Right renal cortex interstitium (tissue), 3 donors: ENCODE results near the gene CNNM3. TPM values are rescaled to one million over a fixed set of nuclear protein-coding genes. Genes with fewer than 3 reads are reported as not detected.

Source experiments
- DNase-seq, 3 donors: peaks; one replicate each; pipeline ENCODE4 v3.0.0-alpha.2; 2013; ENCODE audit warnings: low read depth in 3 of 3, low spot score in 2 of 3
- polyA plus RNA-seq, 3 donors: library from polyadenylated mRNA; unstranded; fragments of 120-200 nt; gene quantifications; one replicate each; pipeline ENCODE4 v1.2.1, GENCODE V29; 2013; ENCODE audit not compliant: insufficient read length in 3 of 3

The CNNM3 gene
- polyA plus RNA-seq, 3 donors = 27.9 to 32.5 (median 32.5) TPM

DNA sequence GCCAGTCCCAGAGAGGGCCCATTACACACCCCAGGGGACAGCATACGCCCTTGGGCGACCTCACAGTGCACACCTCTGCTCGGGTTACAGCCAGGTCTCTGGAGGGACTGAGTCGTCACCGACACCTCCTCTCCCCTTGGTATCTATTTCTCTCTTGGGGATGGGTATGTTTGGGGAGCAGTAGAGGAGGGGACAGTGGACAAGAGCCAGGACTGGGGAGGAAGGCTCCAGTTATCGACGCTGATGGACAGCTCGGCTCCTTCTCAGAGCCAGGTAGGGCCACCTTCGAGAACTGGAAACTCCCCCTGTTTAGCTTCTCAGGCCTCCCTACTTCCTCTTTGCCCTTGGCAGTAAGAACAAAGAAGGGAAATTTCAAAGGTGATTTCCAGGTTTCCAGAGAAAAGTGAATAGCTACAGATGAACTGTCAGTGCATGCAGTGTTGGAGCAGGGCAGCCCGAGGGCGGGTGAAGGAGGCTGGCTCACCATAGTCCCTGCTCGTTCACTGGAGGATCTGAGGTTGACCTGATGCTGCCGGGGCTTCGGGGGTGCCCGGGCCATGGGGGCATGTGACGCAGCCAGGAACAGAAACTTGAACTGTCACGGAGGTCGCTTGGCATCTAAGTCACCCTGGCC is 58.2 kb downstream of the CNNM3 start:
- no peak for DNase-seq

- no peak for DNase-seq
Observed at GRCh38 chr2:96875498-96876268, 59.6 kb downstream of the CNNM3 start.

DNA sequence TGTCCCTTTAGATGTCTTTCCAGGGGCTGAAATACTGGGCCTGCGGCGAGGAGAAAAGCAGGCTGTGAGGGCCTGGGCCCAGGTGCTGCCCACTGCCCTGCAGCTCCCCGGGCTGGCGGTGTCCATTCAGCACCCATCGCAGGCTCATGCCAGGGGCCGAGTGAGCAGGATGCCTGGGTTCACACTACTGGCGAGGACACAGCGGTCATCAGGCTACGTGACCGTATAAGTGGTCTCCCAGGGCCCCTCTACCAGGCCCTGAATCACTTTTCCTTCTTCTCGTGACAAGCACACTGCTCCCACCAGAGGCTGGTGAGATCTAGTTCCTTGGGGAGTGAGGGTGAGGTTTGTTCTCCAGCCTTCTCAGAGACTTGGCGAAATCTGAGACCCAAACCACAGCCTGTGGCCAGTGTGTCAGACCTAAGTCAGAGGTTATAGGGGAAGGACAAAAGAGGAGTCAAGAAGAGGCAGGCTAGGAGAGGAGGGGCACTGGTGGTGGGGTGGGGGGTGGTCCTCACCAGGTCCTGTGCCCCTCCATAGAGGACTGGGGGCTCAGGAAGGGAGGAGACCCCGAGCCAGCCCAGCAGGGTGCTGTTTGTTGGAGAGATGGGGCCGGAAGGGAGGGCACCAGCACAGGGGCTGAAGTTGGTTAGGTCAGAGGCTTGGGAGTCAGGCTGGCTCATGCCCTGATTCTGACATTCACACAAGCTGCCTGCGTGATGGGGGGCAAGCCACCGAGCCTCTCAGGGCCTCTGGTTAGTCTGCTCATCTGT is 60.4 kb downstream of the CNNM3 start:
- no peak for DNase-seq

- DNase-seq = no peak
Observed at GRCh38 chr2:96877042-96877451, 61.0 kb downstream of the CNNM3 start.

GRCh38 chr2:96877631-96878092 is 61.6 kb downstream of the CNNM3 start:
- DNase-seq = no peak

GRCh38 chr2:96878171-96878570 is 62.1 kb downstream of the CNNM3 start:
- no peak for DNase-seq

DNA sequence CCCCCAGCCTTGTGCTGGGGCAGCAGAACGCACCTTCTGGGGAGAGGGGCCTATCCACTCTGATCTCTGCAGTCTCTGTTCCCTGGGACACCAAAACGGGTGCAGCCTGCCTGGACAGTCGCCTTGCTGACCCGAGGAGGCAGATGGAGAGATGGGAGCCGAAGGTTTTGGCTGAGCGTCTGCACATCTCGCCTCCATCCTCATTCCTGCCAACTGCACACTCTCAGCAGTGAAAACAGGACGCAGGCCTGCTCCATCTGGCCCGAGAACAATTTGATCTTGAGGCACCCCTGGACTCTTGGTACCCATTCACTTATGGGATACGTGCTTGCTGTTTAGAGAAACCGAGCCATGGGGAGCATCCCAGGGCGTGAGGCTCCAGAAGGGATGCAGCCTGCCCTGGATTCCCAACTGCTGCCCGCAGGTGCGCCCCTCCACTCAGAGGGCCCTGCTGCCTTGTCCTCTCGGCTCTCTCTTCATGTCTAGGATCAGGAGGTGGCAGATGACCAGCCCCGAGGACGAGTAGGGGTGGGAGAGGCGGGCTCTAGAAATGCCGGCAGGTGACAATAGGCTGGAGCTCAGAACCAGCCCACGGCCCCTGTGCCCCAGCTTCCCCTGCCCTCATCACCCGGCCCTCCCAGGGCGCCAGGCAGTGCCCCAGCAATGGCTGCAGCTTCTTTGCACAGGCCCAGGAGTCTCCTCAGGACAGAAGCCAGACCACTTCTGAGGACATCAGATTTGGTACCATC is 62.9 kb downstream of the CNNM3 start:
- DNase-seq = no peak

- no peak for DNase-seq
Observed at GRCh38 chr2:96879545-96880040, 63.5 kb downstream of the CNNM3 start.

DNA sequence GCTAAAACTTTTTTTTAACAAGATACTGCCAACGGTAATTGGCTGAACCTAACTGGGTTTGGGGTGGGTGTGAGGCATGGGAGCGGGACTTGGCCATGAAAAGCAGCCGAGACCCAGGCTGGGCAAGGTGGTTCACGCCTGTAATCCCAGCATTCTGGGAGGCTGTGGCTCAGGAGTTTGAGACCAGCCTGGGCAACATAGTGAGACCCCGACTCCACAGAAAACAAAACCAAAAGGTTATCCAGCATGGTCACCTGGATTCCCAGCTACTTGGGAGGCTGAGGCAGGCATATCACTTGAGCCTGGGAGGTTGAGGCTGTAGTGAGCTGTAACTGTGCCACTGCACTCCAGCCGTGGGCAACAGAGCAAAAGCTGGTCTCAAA is 64.8 kb downstream of the CNNM3 start:
- DNase-seq = no peak

GRCh38 chr2:96881349-96882195 is 65.5 kb downstream of the CNNM3 start:
- DNase-seq = no peak

- DNase-seq = no peak
Observed at GRCh38 chr2:96882230-96882629, 66.2 kb downstream of the CNNM3 start.

- no peak for DNase-seq
Observed at GRCh38 chr2:96882906-96883305, 66.8 kb downstream of the CNNM3 start.

DNA sequence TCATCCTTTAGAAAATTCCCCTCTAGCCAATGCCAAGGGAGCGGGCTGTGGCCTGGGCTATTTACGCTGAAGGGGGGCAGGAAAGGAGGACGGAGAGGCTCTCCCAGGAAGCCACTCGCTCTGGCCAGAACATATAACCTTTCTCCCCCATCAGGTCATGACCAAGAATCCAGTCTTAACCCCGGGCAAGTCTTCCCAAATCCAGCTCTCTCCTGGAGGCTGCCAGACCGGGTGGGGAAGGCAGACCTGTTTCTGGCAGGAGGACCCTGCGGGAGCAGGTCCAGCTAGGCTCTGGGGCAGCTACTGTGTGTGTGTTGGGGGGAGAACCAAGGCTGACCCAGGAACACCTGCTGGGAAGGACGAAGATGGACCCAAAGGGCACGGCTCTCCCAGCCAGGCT is 67.2 kb downstream of the CNNM3 start:
- DNase-seq = no peak

Other genes with a start within 250 kb of the CNNM3 start
- 10 to 100 TPM; 53.7 to 55.1 (median 54.2) TPM for gene KANSL3, start 178.0 kb upstream of the CNNM3 start, polyA plus RNA-seq
- gene FER1L5, start 173.5 kb upstream of the CNNM3 start, polyA plus RNA-seq = under 1 TPM; 0.74 to 0.80 (median 0.79) TPM
- gene LMAN2L, start 76.2 kb upstream of the CNNM3 start, polyA plus RNA-seq = 10 to 100 TPM; 52.6 to 58.6 (median 53.8) TPM
- 10 to 100 TPM; 10.9 to 13.2 (median 12.4) TPM for gene CNNM4, start 55.4 kb upstream of the CNNM3 start, polyA plus RNA-seq
- gene ANKRD23, start 27.8 kb downstream of the CNNM3 start, polyA plus RNA-seq = 1 to 10 TPM; 2.4 to 2.9 (median 2.8) TPM
- 1 to 10 TPM; 7.9 to 9.0 (median 8.2) TPM for gene ANKRD39, start 41.7 kb downstream of the CNNM3 start, polyA plus RNA-seq
- gene SEMA4C, start 53.8 kb downstream of the CNNM3 start, polyA plus RNA-seq = 10 to 100 TPM; 31.1 to 33.9 (median 31.3) TPM
- under 1 TPM; 0.37 to 0.89 (median 0.59) TPM for gene FAM178B, start 170.3 kb downstream of the CNNM3 start, polyA plus RNA-seq